Activated T-helper 1 cell treated with anti-CD3 and anti-CD28 coated beads, Interleukin-12 subunit alpha, Interleukin-12 subunit beta, Interleukin-2, Interleukin-4 antibody, amounts not matched to agents 30 ng/mL and 10 ng/mL and 1 ng/mL, durations not matched to agents 14 hours and 24 hours and 36 hours (primary cell): ENCODE results near the gene BUD13. TPM values are rescaled to one million over a fixed set of nuclear protein-coding genes. Genes with fewer than 3 reads are reported as not detected.
"Not testable (repeated sequence)": the region's sequence is repeated elsewhere in the genome, so short reads cannot be mapped to it uniquely, and the experiment has no call there.

ENCODE experiments used
- DNase-seq: peaks from one replicate; pipeline ENCODE4 v3.0.0; 2021; ENCODE audit warnings: low spot score
- H3K27ac Mint-ChIP-seq: one replicate; pipeline ENCODE4 v1.8.0; 2021; ENCODE audit warnings: mild to moderate bottlenecking, mixed read lengths
- H3K27me3 Mint-ChIP-seq: one replicate; pipeline ENCODE4 v1.8.0; 2022; ENCODE audit warnings: mild to moderate bottlenecking, moderate library complexity, mixed read lengths; ENCODE audit not compliant: insufficient read depth
- H3K36me3 Mint-ChIP-seq: one replicate; pipeline ENCODE4 v1.8.0; 2021; ENCODE audit warnings: low read depth, mixed read lengths
- H3K4me1 Mint-ChIP-seq: one replicate; pipeline ENCODE4 v1.8.0; 2021; ENCODE audit warnings: low read depth, mixed read lengths
- H3K4me3 Mint-ChIP-seq: one replicate; pipeline ENCODE4 v1.8.0; 2021; ENCODE audit warnings: mild to moderate bottlenecking, moderate library complexity, mixed read lengths
- H3K9me3 Mint-ChIP-seq: one replicate; pipeline ENCODE4 v1.8.0; 2021; ENCODE audit warnings: mixed read lengths
- intact Hi-C: fragments of 100-400 bp; cut with micrococcal nuclease; formaldehyde crosslinking; loops from one replicate; pipeline ENCODE4 v1.15.1; 2024
- total RNA-seq: library from RNA; stranded (reverse); gene quantifications from 2 replicates; pipeline ENCODE4 v1.2.3, GENCODE V29; 2022

Gene BUD13
- total RNA-seq, 1 donor from 2014 or later = 30.0 TPM

DNA sequence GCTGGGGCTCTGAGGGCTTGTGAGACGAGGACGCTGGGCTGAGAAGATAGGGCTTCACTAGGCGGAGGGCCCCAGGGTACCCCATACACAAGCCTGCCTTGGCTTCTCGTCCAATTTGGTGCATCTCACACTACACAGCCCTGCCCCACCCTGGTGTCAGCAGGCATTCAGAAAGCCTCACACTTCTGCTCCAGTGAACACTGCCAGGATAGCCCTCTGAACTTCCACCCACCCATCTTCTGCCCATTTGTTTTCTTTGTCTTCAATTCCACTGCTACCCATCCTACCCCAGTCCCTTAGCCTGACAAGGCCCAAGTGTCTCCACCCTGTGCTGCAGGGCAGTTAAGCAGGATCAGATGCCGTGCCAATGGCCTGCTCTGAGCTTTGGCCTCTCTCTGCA is 1.9 kb upstream of the BUD13 start:
- H3K4me3 Mint-ChIP-seq = peak overlapping the region; percentile 0
- H3K9me3 Mint-ChIP-seq = no peaks in the 10 kb centered on the region
- H3K27ac Mint-ChIP-seq = no peak overlapping the region
- DNase-seq = no peak
- peaks cover 64% of the 10 kb centered on the region for H3K4me1 Mint-ChIP-seq
- H3K27me3 Mint-ChIP-seq = no peaks in the 10 kb centered on the region
- intact Hi-C loops = no loop called here
- peaks cover 43% of the 10 kb centered on the region for H3K36me3 Mint-ChIP-seq

DNA sequence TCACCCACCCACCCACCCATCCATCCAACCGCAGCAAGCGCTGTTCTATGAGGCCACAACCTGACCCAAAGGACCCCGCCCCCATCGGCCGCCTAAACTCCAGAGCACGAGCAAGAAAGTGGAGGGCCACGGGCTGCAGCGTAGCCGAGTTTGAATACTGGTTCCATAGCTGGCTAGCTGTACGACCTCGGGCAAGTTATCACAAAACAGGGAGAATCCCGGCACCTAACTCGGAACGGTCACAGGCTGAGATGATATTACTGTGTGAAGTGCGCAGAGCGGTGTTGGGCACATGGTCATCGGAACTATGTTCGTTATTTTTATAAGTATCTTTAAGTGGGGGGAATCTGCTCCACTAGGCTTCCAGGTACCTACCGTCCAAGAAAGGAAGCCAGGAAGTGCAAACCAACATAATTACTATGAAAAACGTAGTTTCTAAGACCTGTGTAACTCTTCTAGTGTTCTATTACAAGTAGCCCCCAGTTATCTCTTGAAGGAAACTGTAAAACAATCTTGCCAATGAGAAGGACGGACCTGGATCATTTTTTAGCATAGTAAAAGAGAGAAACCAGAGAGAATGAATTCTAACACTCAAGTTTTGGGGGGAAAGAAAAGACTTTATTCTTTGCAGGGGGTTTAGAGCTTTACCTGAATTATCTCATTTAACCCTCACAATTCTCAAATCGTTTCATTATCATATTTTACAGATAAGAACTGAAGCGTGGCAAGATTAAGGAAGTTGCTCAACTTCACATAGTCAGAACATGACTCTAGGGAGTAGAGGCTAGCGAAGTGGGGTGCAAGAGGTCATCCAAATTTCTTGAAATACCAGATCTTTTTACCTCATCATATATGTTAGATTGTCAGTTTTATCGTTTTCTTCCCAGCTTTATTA is 663 bp upstream of the BUD13 start:
- no peak for DNase-seq
- Mint-ChIP-seq H3K4me1 (peaks cover 52% of the 10 kb centered on the region), H3K4me3 (peak overlapping the region; percentile 99), H3K9me3 (no peaks in the 10 kb centered on the region), H3K27me3 (no peaks in the 10 kb centered on the region), H3K36me3 (peaks cover 32% of the 10 kb centered on the region), H3K27ac (peak overlapping the region; percentile 97)
- intact Hi-C loops = loop anchor here (1.0 to 2.0 kb wide), 6 partner anchors 15 to 457 kb away; partner anchors contain the start of genes SIDT2, SIK3 and ZPR1

- no peaks in the 10 kb centered on the region for H3K9me3 Mint-ChIP-seq
- peak overlapping the region; percentile 99 for H3K4me3 Mint-ChIP-seq
- peaks cover 43% of the 10 kb centered on the region for H3K4me1 Mint-ChIP-seq
- H3K36me3 Mint-ChIP-seq = peaks cover 20% of the 10 kb centered on the region
- DNase-seq = no peak
- intact Hi-C loops = loop anchor here (2.0 kb wide), 1 partner anchor 327 kb away; the partner anchor contains the start of gene SIK3
- no peaks in the 10 kb centered on the region for H3K27me3 Mint-ChIP-seq
- peak overlapping the region; percentile 97 for H3K27ac Mint-ChIP-seq
Measured at GRCh38 chr11:116771935-116772334, 852 bp downstream of the BUD13 start.

- intact Hi-C loops = no loop called here
- peaks cover 56% of the 10 kb centered on the region for H3K36me3 Mint-ChIP-seq
- no peaks in the 10 kb centered on the region for H3K9me3 Mint-ChIP-seq
- no peak overlapping the region for H3K27ac Mint-ChIP-seq
- no peak for DNase-seq
- no peak overlapping the region for H3K4me3 Mint-ChIP-seq
- H3K27me3 Mint-ChIP-seq = no peaks in the 10 kb centered on the region
- no peaks in the 10 kb centered on the region for H3K4me1 Mint-ChIP-seq
Measured at GRCh38 chr11:116762132-116762531, 10.7 kb downstream of the BUD13 start.

DNA sequence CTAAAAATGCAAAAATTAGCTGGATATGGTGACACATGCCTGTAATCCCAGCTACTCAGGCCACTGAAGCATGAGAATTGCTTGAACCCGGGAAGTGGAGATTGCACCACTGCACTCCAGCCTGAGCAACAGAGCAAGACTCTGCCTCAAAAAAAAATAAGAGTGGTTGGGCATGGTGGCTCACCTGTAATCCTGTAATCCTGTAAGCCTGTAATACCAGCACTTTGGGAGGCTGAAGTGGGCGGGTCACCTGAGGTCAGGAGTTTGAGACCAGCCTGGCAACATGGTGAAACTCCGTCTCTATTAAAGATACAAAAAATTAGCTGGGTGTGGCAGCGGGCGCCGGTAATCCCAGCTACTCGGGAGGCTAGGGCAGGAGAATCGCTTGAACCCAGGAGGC is 16.7 kb downstream of the BUD13 start:
- DNase-seq, H3K27me3 Mint-ChIP-seq, H3K4me1 Mint-ChIP-seq, intact Hi-C loops, H3K27ac Mint-ChIP-seq, H3K9me3 Mint-ChIP-seq, H3K4me3 Mint-ChIP-seq: not testable (repeated sequence)
- peaks cover 42% of the 10 kb centered on the region for H3K36me3 Mint-ChIP-seq

- no peak overlapping the region for H3K27ac Mint-ChIP-seq
- intact Hi-C loops = no loop called here
- DNase-seq = no peak
- H3K4me3 Mint-ChIP-seq = no peak overlapping the region
- H3K36me3 Mint-ChIP-seq = peaks cover 25% of the 10 kb centered on the region
- H3K27me3 Mint-ChIP-seq = no peaks in the 10 kb centered on the region
- H3K4me1 Mint-ChIP-seq = peaks cover 4% of the 10 kb centered on the region
- H3K9me3 Mint-ChIP-seq = no peaks in the 10 kb centered on the region
Measured at GRCh38 chr11:116750070-116750718, 22.6 kb downstream of the BUD13 start.

GRCh38 chr11:116742104-116742503 is 30.7 kb downstream of the BUD13 start:
- intact Hi-C loops = no loop called here
- Mint-ChIP-seq H3K4me3 (no peak overlapping the region), H3K9me3 (no peaks in the 10 kb centered on the region), H3K36me3 (peaks cover 8% of the 10 kb centered on the region), H3K27ac (no peak overlapping the region), H3K27me3 (no peaks in the 10 kb centered on the region), H3K4me1 (peaks cover 13% of the 10 kb centered on the region)
- no peak for DNase-seq

DNA sequence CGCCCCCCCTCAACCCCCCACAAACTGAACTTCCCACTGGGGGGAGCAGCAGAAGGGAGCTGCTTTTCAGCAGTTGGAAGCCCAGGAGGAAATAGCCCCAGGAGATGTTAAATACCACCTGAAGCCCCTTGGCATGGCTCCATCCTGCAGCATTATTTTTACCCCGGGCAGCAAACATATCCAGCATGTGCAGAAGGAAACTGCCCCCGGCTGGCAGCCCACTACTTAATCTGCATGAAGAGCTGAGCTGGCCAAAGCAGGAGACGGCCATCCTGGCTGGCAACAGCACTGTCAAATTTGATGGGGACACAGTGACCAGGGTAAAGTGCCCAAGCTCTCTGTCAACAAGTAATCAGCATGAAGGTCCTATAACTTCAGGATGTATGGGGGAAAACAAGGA is 32.0 kb downstream of the BUD13 start:
- no peak for DNase-seq
- Mint-ChIP-seq H3K27me3 (no peaks in the 10 kb centered on the region), H3K9me3 (no peaks in the 10 kb centered on the region), H3K4me1 (peaks cover 13% of the 10 kb centered on the region), H3K4me3 (no peak overlapping the region), H3K36me3 (peaks cover 8% of the 10 kb centered on the region), H3K27ac (no peak overlapping the region)
- intact Hi-C loops = no loop called here

GRCh38 chr11:116738975-116739374 is 33.8 kb downstream of the BUD13 start:
- Mint-ChIP-seq H3K4me3 (no peak overlapping the region), H3K9me3 (no peaks in the 10 kb centered on the region), H3K27me3 (no peaks in the 10 kb centered on the region), H3K27ac (no peak overlapping the region), H3K4me1 (peaks cover 15% of the 10 kb centered on the region), H3K36me3 (peaks cover 5% of the 10 kb centered on the region)
- intact Hi-C loops = no loop called here
- DNase-seq = no peak

GRCh38 chr11:116736763-116737162 is 36.0 kb downstream of the BUD13 start:
- DNase-seq = no peak
- peaks cover 25% of the 10 kb centered on the region for H3K4me1 Mint-ChIP-seq
- no peak overlapping the region for H3K4me3 Mint-ChIP-seq
- peaks cover 2% of the 10 kb centered on the region for H3K36me3 Mint-ChIP-seq
- H3K27ac Mint-ChIP-seq = no peak overlapping the region
- intact Hi-C loops = no loop called here
- H3K27me3 Mint-ChIP-seq = no peaks in the 10 kb centered on the region
- H3K9me3 Mint-ChIP-seq = no peaks in the 10 kb centered on the region

DNA sequence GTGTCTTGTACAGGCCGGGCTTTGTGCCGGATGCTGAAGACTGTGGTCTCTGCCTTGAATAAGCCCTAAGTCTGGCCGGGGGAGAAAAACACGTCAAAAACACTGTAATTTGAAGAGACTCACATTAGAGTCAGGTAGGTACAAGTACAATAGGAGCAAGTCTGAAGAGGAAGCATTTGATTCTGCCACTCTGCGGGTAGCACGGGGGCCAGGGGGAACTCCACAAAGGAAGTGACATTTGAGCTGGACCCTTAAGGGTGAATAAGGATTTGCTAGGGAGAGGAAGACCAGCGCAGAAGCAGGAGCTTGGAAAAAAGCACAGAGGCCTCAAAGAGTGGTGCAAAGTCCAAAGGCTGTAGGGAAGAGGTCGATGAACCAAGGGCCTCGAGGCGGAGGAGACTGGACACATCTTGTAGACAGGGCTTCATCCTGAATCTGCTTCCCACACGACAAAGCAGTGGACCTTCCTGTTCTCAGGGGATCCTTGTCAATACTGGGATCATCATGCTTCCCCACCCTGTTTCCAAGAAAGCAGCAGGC is 38.7 kb downstream of the BUD13 start:
- no peaks in the 10 kb centered on the region for H3K27me3 Mint-ChIP-seq
- intact Hi-C loops = no loop called here
- H3K4me1 Mint-ChIP-seq = peaks cover 15% of the 10 kb centered on the region
- no peaks in the 10 kb centered on the region for H3K9me3 Mint-ChIP-seq
- DNase-seq = no peak
- H3K36me3 Mint-ChIP-seq = no peaks in the 10 kb centered on the region
- H3K4me3 Mint-ChIP-seq = no peak overlapping the region
- H3K27ac Mint-ChIP-seq = no peak overlapping the region

GRCh38 chr11:116733043-116733755 is 39.6 kb downstream of the BUD13 start:
- Mint-ChIP-seq H3K9me3 (no peaks in the 10 kb centered on the region), H3K27me3 (no peaks in the 10 kb centered on the region), H3K27ac (no peak overlapping the region), H3K36me3 (no peaks in the 10 kb centered on the region), H3K4me3 (no peak overlapping the region), H3K4me1 (peaks cover 12% of the 10 kb centered on the region)
- intact Hi-C loops = no loop called here
- DNase-seq = no peak
